Measurements from ENCODE around the gene SEL1L3. TPM values are rescaled to one million over a fixed set of nuclear protein-coding genes. Genes with fewer than 3 reads are reported as not detected.

SEL1L3 gene
- total and polyA plus RNA-seq, 9 of the 15 experiments (the other 6 are each of a cell fraction or from before 2014, with no cell fraction given) = 10.0 to 44.3 (median 21.6) TPM

DNA sequence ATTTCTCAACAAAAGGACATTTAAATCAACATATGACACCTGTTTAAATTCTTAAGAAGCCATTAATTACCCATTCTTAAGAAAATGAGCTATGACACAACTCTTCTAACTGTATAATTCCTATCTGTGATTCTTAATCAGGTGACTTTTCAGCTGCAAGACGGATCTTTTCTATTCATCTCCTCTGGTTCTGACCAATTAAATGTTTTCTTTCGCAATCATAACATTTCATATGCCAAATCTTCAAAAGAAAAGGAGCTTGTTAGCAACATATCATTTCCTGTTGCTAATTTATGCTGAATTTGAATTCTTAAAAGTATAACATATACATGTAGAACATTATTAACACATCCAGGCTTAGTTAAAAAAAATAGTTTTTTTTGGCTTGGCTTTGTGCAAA is 62.5 kb downstream of the SEL1L3 start:
- Histone ChIP-seq H3K4me3 (no peak overlapping the region), H3K9me1 (ENCODE audit: control insufficient read depth, insufficient read depth, low read length) (peaks cover 4% of the 10 kb centered on the region), H3K79me2 (ENCODE audit: control insufficient read depth, insufficient read depth, low read length) (no peaks in the 10 kb centered on the region), H3K27me3 (ENCODE audit: control insufficient read depth in 2 of 2, insufficient read depth in 2 of 2, low read length in 2 of 2) (no peaks in the 10 kb centered on the region), H3K9ac (ENCODE audit: insufficient read depth in 1 of 2, low read depth in 2 of 2, low read length in 2 of 2) (no peak overlapping the region), H4K20me1 (replicated peaks; ENCODE audit: control insufficient read depth, insufficient read depth, low read length) (no peaks in the 10 kb centered on the region), H3K4me2 (ENCODE audit: insufficient read depth, low read length) (no peak overlapping the region), H3K9me3 (replicated peaks; ENCODE audit: control insufficient read depth, insufficient read depth, low read depth, low read length) (no peaks in the 10 kb centered on the region), H3K36me3 (ENCODE audit: control insufficient read depth, insufficient read depth, low read length) (peaks cover 24% of the 10 kb centered on the region; the same call in 2 of the 3 replicates), H2AFZ (ENCODE audit: low read depth, low read length) (no peak overlapping the region), H3K27ac (ENCODE audit: extremely low read depth, low read depth, low read length) (no peak overlapping the region), H3K4me1 (replicated peaks in 1 of 2; ENCODE audit: control insufficient read depth in 2 of 2, insufficient read depth in 2 of 2, low read length in 2 of 2) (no peaks in the 10 kb centered on the region)
- TF ChIP-seq EP400 (IDR thresholded peaks at IDR 0.05) (no peak), POLR2AphosphoS2 (IDR thresholded peaks at IDR 0.05; ENCODE audit: low read length) (no peak), EHMT2 (IDR thresholded peaks at IDR 0.05) (no peak), NR2C2 (CRISPR knock-in tag; IDR thresholded peaks at IDR 0.05) (no peak), NR2C2 (tag; IDR thresholded peaks at IDR 0.05) (no peak), PHTF2 (CRISPR knock-in tag; IDR thresholded peaks at IDR 0.05) (no peak), CEBPB (tag; IDR thresholded peaks at IDR 0.05) (peak; percentile 65), CEBPG (CRISPR knock-in tag; IDR thresholded peaks at IDR 0.05) (no peak), CEBPG (tag; conservative IDR thresholded peaks at IDR 0.05 in 1 of 2, IDR thresholded peaks at IDR 0.05 in 1 of 2) (0 out of 4 replicates have a peak, but pooled peaks of 1 of the 2 experiments have one; percentile 12), NBN (IDR thresholded peaks at IDR 0.05; ENCODE audit: low read depth) (no peak), ZNF184 (CRISPR knock-in tag; IDR thresholded peaks at IDR 0.05) (no peak), TOE1 (IDR thresholded peaks at IDR 0.05; ENCODE audit: borderline replicate concordance) (no peak), TOE1 (CRISPR knock-in tag; IDR thresholded peaks at IDR 0.05; ENCODE audit: borderline replicate concordance, low read depth) (no peak), MBD2 (IDR thresholded peaks at IDR 0.05; ENCODE audit: borderline replicate concordance, low read depth) (no peak), PHF21A (IDR thresholded peaks at IDR 0.05; ENCODE audit: borderline replicate concordance, low read depth) (no peak)
- TF ChIP-seq, protein P1, sequence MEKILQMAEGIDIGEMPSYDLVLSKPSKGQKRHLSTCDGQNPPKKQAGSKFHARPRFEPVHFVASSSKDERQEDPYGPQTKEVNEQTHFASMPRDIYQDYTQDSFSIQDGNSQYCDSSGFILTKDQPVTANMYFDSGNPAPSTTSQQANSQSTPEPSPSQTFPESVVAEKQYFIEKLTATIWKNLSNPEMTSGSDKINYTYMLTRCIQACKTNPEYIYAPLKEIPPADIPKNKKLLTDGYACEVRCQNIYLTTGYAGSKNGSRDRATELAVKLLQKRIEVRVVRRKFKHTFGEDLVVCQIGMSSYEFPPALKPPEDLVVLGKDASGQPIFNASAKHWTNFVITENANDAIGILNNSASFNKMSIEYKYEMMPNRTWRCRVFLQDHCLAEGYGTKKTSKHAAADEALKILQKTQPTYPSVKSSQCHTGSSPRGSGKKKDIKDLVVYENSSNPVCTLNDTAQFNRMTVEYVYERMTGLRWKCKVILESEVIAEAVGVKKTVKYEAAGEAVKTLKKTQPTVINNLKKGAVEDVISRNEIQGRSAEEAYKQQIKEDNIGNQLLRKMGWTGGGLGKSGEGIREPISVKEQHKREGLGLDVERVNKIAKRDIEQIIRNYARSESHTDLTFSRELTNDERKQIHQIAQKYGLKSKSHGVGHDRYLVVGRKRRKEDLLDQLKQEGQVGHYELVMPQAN (IDR thresholded peaks at IDR 0.05; ENCODE audit: borderline replicate concordance) = no peak
- TF ChIP-seq, protein P2, sequence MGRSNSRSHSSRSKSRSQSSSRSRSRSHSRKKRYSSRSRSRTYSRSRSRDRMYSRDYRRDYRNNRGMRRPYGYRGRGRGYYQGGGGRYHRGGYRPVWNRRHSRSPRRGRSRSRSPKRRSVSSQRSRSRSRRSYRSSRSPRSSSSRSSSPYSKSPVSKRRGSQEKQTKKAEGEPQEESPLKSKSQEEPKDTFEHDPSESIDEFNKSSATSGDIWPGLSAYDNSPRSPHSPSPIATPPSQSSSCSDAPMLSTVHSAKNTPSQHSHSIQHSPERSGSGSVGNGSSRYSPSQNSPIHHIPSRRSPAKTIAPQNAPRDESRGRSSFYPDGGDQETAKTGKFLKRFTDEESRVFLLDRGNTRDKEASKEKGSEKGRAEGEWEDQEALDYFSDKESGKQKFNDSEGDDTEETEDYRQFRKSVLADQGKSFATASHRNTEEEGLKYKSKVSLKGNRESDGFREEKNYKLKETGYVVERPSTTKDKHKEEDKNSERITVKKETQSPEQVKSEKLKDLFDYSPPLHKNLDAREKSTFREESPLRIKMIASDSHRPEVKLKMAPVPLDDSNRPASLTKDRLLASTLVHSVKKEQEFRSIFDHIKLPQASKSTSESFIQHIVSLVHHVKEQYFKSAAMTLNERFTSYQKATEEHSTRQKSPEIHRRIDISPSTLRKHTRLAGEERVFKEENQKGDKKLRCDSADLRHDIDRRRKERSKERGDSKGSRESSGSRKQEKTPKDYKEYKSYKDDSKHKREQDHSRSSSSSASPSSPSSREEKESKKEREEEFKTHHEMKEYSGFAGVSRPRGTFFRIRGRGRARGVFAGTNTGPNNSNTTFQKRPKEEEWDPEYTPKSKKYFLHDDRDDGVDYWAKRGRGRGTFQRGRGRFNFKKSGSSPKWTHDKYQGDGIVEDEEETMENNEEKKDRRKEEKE (IDR thresholded peaks at IDR 0.05; ENCODE audit: borderline replicate concordance in 1 of 2, control insufficient read depth in 1 of 2, low read depth in 2 of 2, low read length in 1 of 2) = no peak
- TF ChIP-seq, protein P3, sequence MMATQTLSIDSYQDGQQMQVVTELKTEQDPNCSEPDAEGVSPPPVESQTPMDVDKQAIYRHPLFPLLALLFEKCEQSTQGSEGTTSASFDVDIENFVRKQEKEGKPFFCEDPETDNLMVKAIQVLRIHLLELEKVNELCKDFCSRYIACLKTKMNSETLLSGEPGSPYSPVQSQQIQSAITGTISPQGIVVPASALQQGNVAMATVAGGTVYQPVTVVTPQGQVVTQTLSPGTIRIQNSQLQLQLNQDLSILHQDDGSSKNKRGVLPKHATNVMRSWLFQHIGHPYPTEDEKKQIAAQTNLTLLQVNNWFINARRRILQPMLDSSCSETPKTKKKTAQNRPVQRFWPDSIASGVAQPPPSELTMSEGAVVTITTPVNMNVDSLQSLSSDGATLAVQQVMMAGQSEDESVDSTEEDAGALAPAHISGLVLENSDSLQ (IDR thresholded peaks at IDR 0.05) = no peak
- 75% methylated on average over 2 of the region's 2 CpGs for WGBS (ENCODE audit: insufficient coverage, low coverage, missing lambda C conversion rate)
- ATAC-seq (no peak), DNase-seq (ENCODE audit: extremely low read depth in 1 of 4, low spot score in 3 of 4) (no peak), FAIRE-seq (no peak)
- POLR2A ChIA-PET = no interaction called here
- no TSS peak for BruUV-seq (replicated peaks)
- CTCF ChIA-PET (ENCODE audit: low intra/inter-chr PET ratio) = no interaction called here
- in situ Hi-C loops (cut with MboI) = no loop called here
- intact Hi-C loops (cut with micrococcal nuclease) = no loop called here
